ENCODE measurements around the gene GALNT7.

- TF ChIP-seq POLR2AphosphoS5 (IDR thresholded peaks at IDR 0.05), result no peak
- no peak for TF ChIP-seq CTCF (IDR thresholded peaks at IDR 0.05)
- no peak for TF ChIP-seq POLR2A (IDR thresholded peaks at IDR 0.05)
- TF ChIP-seq EP300 (IDR thresholded peaks at IDR 0.05; ENCODE audit: low read depth), result no peak
Observed at GRCh38 chr4:173134426-173134825, 34.2 kb upstream of the GALNT7 start.
